RPMI7951 (cell line): Measurements from ENCODE around the gene SLC22A7. TPM values are rescaled to one million over a fixed set of nuclear protein-coding genes. Genes with fewer than 3 reads are reported as not detected.
A peak's percentile ranks its signal among the peaks of the same experiment; 100 is the strongest.
"Not testable (repeated sequence)": the region's sequence is repeated elsewhere in the genome, so short reads cannot be mapped to it uniquely, and the experiment has no call there.

ENCODE experiments used
- DNase-seq: peaks from one replicate; pipeline ENCODE4 v3.0.0-alpha.2; 2012; ENCODE audit warnings: low read depth
- total RNA-seq: library from RNA; depleted of rRNA; stranded (reverse); fragments of >200 nt; shearing (Covaris generic); gene quantifications from 2 replicates; pipeline ENCODE4 v1.2.3, GENCODE V29; 2014

The SLC22A7 gene
- total RNA-seq, 1 experiment from 2014 or later: not detected

GRCh38 chr6:43302126-43302525, 4.1 kb downstream of the SLC22A7 start:
- DNase-seq: no peak

- DNase-seq: not testable (repeated sequence)
Observed at GRCh38 chr6:43303006-43303405, 4.9 kb downstream of the SLC22A7 start.

- no peak for DNase-seq
Observed at GRCh38 chr6:43303751-43304331, 5.8 kb downstream of the SLC22A7 start.

- DNase-seq: no peak
Observed at GRCh38 chr6:43304361-43304760, 6.3 kb downstream of the SLC22A7 start.

- DNase-seq: no peak
Observed at GRCh38 chr6:43304882-43305281, 6.8 kb downstream of the SLC22A7 start.

- DNase-seq: no peak
Observed at GRCh38 chr6:43306086-43306485, 8.0 kb downstream of the SLC22A7 start.

- no peak for DNase-seq
Observed at GRCh38 chr6:43307451-43308100, 9.5 kb downstream of the SLC22A7 start.

- DNase-seq: peak; percentile 31
Observed at GRCh38 chr6:43308101-43308989, 10.3 kb downstream of the SLC22A7 start, which contains the start of gene CRIP3. Gene CRIP3, minus strand, starts transcription at chr6:43308826. Its CDS starts 34 bp downstream, at chr6:43308792.

GRCh38 chr6:43308990-43309477, 11.0 kb downstream of the SLC22A7 start:
- no peak for DNase-seq

- no peak for DNase-seq
Observed at GRCh38 chr6:43310134-43310533, 12.1 kb downstream of the SLC22A7 start.

GRCh38 chr6:43310624-43311023, 12.6 kb downstream of the SLC22A7 start:
- DNase-seq: no peak

GRCh38 chr6:43311666-43312065, 13.6 kb downstream of the SLC22A7 start:
- no peak for DNase-seq

GRCh38 chr6:43313813-43314212, 15.8 kb downstream of the SLC22A7 start:
- DNase-seq: no peak

- no peak for DNase-seq
Observed at GRCh38 chr6:43318011-43318410, 20.0 kb downstream of the SLC22A7 start.

- no peak for DNase-seq
Observed at GRCh38 chr6:43325876-43326275, 27.8 kb downstream of the SLC22A7 start.

GRCh38 chr6:43328528-43328927, 30.5 kb downstream of the SLC22A7 start:
- DNase-seq: no peak

- no peak for DNase-seq
Observed at GRCh38 chr6:43331470-43331869, 33.4 kb downstream of the SLC22A7 start.

GRCh38 chr6:43331891-43332290, 33.8 kb downstream of the SLC22A7 start:
- no peak for DNase-seq

GRCh38 chr6:43334466-43335095, 36.5 kb downstream of the SLC22A7 start:
- peak; percentile 57 for DNase-seq

GRCh38 chr6:43335469-43335868, 37.4 kb downstream of the SLC22A7 start:
- DNase-seq: no peak

GRCh38 chr6:43336382-43336781, 38.3 kb downstream of the SLC22A7 start:
- no peak for DNase-seq

- no peak for DNase-seq
Observed at GRCh38 chr6:43338243-43338642, 40.2 kb downstream of the SLC22A7 start.
